NCI-H1436 (cell line): ENCODE data around the gene DENND1A.
A peak's percentile ranks its signal among the peaks of the same experiment; 100 is the strongest.
"Not testable (repeated sequence)": the region's sequence is repeated elsewhere in the genome, so short reads cannot be mapped to it uniquely, and the experiment has no call there.

Experiments used
- DNase-seq: peaks from one replicate; lab custom pipeline; 2025; lab: John Stamatoyannopoulos, UW

The DENND1A gene

GRCh38 chr9:123821619-123822018 is 108.3 kb downstream of the DENND1A start:
- DNase-seq, result no peak

GRCh38 chr9:123820139-123820538 is 109.8 kb downstream of the DENND1A start:
- no peak for DNase-seq

GRCh38 chr9:123816817-123817472 is 113.0 kb downstream of the DENND1A start:
- DNase-seq, result no peak

- DNase-seq, result not testable (repeated sequence)
Observed at GRCh38 chr9:123815856-123816255, 114.1 kb downstream of the DENND1A start.

GRCh38 chr9:123814496-123814895 is 115.4 kb downstream of the DENND1A start:
- DNase-seq, result no peak

GRCh38 chr9:123812984-123813383 is 116.9 kb downstream of the DENND1A start:
- DNase-seq, result no peak

GRCh38 chr9:123807251-123807650 is 122.7 kb downstream of the DENND1A start:
- DNase-seq, result no peak

- DNase-seq, result no peak
Observed at GRCh38 chr9:123806829-123807228, 123.1 kb downstream of the DENND1A start.

GRCh38 chr9:123798195-123798594 is 131.7 kb downstream of the DENND1A start:
- DNase-seq, result no peak

GRCh38 chr9:123796618-123797484 is 133.1 kb downstream of the DENND1A start:
- DNase-seq, result no peak

GRCh38 chr9:123796094-123796493 is 133.8 kb downstream of the DENND1A start:
- no peak for DNase-seq

- no peak for DNase-seq
Observed at GRCh38 chr9:123795336-123795735, 134.6 kb downstream of the DENND1A start.

GRCh38 chr9:123792501-123792900 is 137.4 kb downstream of the DENND1A start:
- no peak for DNase-seq

- no peak for DNase-seq
Observed at GRCh38 chr9:123789554-123790292, 140.2 kb downstream of the DENND1A start.

GRCh38 chr9:123787416-123787815 is 142.5 kb downstream of the DENND1A start:
- DNase-seq, result no peak

GRCh38 chr9:123784518-123784917 is 145.4 kb downstream of the DENND1A start:
- no peak for DNase-seq

GRCh38 chr9:123778232-123778902 is 151.6 kb downstream of the DENND1A start:
- DNase-seq, result no peak

GRCh38 chr9:123776708-123777537 is 153.0 kb downstream of the DENND1A start:
- no peak for DNase-seq

- peak; percentile 34 for DNase-seq
Observed at GRCh38 chr9:123775289-123776284, 154.3 kb downstream of the DENND1A start.

- no peak for DNase-seq
Observed at GRCh38 chr9:123773783-123774182, 156.1 kb downstream of the DENND1A start.
